GM21619 (cell line): ENCODE measurements around the gene ANKLE1.
A peak's percentile ranks its signal among the peaks of the same experiment; 100 is the strongest.
"Not testable (repeated sequence)": the region's sequence is repeated elsewhere in the genome, so short reads cannot be mapped to it uniquely, and the experiment has no call there.

Experiments used
- ATAC-seq: cut with Tn5 transposase; IDR thresholded peaks from one replicate; pipeline ENCODE4 v1.9.1; 2021; ENCODE audit not compliant: unreplicated experiment

The ANKLE1 gene

DNA sequence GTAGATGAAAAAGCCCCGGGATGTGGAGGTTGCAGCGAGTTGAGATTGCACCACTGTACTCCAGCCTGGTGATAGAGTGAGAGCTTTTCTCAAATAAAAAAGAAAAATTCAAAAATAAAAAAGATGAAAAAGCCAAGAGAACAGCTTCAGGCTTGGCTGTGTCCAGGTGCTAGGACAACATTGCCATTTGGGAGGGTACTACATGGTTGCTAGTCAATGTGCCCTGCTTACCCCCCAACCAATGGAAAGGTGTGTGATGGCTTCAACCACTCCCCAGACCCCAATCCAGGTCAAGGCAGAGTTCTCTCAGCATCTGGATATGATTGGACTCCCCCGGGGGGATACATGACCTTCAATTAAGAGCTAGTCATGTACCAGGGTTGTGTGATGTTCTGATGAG lies 2.3 kb upstream of the ANKLE1 start:
- ATAC-seq: no peak

DNA sequence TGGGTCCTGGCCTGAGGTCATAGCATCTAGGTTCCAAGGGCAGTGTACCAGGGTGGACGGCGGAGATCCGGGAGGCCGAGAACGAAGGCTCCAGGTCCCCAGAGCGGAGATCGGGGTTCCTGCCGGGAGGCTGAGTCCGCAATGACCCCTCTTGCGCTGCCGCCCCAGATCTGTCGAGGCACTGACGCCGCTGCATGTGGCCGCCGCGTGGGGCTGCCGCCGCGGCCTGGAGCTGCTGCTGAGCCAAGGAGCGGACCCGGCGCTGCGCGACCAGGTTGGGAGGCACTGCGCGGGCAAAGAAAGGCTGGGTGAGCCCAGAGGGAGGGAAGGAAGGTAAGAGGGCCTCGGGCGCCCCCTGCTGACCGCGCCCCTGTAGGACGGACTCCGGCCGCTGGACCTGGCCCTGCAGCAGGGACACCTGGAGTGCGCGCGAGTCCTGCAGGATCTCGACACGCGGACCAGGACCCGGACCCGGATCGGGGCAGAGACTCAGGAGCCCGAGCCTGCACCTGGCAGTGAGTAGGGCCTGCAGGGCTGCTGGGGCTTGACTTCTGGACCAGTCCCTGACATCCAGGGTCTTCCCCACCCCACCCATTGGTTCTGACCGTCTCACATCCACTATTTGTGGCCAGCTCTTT lies 906 bp downstream of the ANKLE1 start:
- peak; percentile 66 for ATAC-seq

DNA sequence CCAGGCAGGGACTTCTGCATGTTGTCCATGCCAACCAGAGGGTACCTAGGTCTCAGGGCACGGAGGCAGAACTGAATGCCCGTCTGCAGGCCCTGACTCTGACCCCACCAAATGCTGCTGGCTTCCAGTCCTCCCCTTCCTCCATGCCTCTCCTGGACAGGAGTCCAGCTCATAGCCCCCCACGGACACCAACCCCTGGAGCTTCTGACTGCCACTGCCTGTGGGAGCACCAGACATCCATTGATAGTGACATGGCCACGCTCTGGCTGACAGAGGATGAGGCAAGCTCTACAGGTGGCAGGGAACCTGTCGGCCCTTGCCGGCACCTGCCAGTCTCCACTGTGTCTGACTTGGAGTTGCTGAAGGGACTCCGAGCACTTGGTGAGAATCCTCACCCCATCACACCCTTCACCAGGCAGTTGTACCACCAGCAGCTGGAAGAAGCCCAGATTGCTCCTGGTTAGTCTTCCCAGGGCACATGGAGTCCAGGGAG lies 1.8 kb downstream of the ANKLE1 start:
- ATAC-seq: no peak

DNA sequence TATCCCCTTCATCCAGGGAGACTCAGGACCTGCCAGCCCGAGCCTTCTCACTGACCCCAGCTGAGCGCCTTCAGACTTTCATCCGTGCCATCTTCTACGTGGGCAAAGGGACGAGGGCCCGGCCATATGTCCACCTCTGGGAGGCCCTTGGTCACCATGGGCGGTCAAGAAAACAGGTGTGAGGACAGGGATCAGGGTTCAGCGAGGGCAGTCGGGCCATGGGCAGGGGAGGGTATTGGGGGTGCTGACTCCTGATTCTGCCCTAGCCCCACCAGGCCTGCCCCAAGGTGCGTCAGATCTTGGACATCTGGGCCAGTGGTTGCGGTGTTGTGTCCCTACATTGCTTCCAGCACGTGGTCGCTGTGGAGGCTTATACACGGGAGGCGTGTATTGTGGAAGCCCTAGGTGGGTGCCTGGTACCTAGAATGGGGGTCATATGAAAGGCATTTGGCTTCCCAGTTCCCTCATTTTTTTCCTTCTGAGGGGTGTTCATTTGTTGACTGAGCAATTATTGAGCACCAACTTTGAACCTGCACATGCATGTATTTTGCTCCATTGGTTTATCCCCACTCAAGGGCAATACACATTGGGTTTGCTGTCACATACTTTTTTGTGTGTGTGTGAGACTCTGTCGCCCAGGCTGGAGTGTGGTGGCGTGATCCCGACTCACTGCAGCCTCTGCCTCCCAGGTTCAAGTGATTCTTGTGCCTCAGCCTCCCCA lies 3.9 kb downstream of the ANKLE1 start:
- ATAC-seq: no peak

DNA sequence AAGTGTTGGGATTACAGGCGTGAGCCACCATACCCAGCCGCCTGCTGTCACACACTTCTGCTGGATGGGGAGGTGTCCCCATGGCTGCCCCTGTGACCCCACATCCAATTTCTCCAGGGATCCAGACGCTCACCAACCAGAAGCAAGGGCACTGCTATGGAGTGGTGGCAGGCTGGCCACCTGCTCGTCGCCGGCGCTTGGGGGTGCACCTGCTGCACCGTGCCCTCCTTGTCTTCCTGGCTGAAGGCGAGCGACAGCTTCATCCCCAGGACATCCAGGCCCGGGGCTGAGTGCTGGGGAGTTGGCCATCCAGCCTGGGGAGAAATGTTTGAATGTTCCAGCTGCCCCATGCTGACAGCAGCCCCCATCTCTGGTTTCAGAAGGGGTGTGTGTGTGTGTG lies 4.6 kb downstream of the ANKLE1 start:
- ATAC-seq: no peak

DNA sequence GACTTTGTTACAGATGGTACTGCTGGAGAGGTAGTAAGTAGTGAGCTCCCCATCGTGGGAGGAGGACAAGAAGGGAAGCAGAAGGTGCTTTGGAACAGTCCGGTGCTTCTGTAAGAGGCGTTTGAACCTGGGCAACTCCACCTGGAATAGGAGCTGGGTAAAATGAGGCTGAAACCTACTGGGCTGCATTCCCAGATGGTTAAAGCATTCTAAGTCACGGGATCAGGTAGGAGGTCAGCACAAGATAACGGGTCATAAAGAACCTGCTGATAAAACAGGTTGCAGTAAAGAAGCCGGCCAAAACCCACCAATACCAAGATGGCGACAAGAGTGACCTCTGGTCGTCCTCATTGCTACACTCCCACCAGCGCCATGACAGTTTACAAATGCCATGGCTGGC lies 5.1 kb downstream of the ANKLE1 start:
- ATAC-seq: no peak

DNA sequence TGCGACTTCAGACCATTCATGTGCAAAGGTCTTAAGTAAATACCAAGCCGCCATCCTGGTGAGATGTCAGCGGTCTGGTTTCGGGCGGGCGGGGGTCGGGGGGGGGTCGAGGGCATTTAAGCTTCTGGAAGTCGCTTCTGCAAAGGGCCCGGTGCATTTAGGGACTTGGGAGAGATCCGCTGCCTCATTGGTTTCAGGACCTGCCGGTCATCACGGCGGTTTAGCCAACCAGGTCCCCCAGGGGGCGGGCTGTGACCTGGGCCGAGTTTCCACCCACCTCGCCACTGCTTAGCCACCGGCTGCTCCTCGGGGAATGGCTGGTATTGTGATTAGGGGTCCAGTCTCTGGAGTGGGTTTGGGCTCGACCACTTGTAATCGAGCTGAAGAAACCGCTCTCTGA lies 7.8 kb downstream of the ANKLE1 start:
- no peak for ATAC-seq

DNA sequence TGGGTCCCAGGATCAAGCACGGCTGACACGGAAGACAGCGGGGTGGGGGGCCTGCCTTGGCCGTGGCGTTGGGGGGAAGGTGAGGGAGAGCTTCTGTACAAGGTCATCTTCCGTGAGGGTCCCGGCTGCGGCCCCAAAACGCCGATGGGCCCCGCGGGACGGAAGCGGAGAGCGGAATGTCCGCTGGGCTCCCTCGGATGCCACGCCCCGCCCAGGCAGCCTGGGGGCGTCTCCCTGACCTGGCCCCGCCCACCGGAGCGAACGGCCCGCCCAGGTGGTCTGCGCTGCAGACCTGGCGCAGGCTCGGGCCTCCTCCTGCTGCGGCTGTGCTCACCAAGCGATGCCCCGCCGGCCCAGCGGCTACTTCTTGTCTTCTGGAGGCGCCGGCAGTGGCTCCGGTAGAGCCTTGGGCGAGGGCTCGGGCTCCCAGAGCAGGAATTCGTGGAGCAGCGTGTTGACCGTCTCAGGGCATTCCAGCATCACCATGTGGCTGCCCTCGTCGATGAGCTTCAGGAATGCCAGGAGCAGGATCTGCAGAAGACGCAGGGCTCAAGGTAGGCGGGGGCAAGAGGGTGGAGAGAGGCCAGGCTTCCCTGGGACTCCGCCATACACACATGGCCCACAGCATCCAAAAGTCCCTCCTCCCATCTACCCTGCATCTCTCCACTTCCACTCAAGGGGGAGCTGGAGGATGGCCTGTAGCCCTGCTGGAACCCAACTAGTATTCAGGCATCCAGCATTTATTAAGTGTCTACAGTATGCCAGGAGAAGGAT lies 10.8 kb downstream of the ANKLE1 start:
- peak; percentile 77 for ATAC-seq

DNA sequence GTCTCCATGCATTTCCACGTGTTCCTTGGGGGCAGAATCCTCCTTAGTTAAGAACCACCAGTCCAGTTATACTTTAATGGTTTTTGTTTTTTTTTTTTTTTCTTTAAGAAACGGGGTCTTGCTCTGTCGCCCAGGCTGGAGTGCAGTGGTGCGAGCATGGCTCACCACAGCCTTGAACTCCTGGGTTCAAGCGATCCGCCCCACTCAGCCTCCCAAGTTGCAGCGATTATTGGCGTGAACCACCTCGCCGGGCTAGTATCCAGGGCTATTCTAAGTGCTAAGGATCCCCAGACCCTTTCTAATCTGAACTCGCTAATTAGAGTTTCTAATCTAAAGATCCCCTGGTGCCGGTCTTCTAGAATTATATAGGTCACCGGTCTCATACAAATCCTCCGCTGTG lies 11.9 kb downstream of the ANKLE1 start:
- ATAC-seq: no peak

DNA sequence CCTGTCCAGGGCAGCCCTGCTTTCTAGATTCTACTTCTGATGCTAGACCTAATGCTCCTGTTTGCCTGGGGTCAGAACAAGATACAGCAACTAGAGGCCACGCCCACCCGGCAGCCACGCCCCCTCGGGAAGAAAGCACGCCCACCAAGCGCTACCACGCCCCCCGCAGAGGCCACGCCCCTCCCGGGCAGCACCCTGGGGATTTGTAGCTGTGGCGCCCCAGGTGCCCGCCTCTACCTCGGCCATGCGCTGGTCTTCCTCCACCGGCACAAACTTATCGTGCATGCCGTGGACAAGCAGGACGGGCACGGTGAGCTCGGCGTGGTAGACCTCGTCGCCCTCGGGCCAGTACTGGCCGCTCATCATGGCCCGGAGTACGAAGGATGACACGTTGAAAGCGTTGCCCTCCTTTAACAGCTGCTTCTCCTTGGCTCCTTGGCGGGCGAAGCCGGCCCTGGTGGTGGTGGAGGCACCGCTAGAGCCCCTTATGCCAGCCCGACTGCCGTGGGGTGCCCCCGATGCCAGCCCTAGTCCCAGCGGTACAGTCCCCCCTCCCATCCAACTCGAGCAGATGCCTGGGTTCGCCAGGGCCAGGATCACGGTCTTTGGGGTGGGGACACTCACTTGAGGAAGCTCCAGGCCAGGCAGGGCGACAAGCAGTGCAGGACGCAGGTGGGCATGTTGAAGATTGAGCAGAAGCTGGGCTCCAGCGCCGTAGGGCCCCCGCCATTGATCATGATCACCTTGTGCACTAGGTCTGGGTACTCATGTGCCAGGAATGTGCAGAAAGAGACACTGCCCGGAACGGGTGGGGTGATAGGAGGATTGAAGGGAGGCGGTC lies 12.6 kb downstream of the ANKLE1 start:
- no peak for ATAC-seq

DNA sequence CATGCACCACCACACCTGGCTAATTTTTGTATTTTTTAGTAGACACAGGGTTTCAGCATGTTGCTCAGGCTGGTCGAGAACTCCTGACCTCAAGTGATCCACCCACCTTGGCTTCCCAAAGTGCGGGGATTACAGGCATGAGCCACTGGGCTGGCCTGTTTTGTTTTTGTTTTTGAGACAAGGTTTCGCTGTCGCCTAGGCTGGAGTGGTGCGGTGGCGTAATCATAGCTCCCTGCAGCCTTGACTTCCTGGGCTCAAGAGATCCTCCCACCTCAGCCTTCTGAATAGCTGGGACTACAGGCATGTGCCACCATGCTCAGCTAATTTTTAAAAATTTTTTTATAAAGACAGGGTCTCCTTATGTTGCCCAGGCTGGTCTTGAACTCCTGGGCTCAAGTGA lies 13.8 kb downstream of the ANKLE1 start:
- not testable (repeated sequence) for ATAC-seq

DNA sequence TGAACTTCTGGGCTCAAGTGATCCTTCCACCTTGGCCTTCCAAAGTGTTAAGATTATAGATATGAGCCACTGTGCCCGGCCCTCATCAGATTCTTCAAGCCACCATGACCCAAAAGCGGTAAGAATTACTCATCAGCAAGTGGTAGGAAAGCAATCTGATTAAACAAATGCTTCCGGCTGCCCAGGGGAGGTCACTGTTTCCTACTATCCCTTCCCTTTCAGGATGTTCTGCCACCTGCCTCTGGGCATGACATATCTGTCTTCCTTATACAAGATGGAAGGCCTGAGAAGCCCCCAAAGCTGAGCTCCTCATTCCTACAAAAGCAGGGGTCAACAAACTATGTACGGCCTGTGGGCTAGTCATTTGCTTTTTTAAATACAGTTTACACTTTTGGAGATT lies 14.6 kb downstream of the ANKLE1 start:
- no peak for ATAC-seq

DNA sequence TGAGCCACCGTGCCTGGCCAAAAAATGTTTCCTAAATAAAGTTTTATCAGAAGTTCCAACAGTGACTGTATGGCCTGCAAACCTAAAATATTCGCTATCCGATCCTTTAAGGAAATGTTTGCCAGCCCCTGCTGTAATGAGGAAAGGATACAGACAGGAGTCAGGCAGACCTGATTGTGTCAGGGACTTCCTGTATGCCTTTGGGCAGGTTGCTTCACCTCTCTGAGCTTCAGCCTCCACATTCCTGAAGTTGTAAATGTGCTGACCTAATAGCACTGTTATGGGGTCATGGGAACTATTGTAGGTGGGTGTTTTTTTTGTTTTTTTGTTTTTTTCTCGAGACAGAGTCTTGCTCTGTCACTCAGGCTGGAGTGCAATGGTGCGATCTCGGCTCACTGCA lies 15.3 kb downstream of the ANKLE1 start:
- no peak for ATAC-seq

DNA sequence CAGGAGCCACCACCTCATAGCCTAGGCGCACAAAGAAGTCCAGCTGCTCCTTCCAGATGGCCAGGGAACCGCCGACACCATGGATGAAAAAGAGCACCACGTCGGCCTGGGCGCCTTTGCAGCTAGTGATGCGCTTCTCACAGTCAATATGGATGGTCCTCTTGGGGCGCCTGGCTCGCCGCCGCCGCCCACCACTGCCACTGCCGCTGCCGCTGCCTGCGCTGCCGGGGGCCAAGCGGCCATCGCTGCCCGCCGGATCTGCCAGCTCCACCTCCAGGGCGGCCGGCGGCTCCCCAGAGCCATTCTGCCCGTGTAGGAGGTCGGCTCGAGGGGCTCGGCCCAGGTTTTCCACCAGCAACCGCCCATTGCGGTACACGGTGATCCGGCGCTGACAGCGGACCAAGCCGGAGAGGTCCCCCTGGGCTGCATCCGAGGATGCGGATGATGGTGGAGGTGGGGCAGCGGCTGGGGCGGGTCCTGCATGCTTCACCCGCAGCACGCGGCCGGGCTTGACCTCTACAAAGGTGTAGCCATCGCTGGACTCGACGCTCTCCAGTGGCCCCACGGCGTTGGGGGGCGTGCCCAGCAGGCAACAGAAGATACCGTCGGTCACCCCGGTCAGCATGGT lies 19.4 kb downstream of the ANKLE1 start:
- ATAC-seq: no peak

DNA sequence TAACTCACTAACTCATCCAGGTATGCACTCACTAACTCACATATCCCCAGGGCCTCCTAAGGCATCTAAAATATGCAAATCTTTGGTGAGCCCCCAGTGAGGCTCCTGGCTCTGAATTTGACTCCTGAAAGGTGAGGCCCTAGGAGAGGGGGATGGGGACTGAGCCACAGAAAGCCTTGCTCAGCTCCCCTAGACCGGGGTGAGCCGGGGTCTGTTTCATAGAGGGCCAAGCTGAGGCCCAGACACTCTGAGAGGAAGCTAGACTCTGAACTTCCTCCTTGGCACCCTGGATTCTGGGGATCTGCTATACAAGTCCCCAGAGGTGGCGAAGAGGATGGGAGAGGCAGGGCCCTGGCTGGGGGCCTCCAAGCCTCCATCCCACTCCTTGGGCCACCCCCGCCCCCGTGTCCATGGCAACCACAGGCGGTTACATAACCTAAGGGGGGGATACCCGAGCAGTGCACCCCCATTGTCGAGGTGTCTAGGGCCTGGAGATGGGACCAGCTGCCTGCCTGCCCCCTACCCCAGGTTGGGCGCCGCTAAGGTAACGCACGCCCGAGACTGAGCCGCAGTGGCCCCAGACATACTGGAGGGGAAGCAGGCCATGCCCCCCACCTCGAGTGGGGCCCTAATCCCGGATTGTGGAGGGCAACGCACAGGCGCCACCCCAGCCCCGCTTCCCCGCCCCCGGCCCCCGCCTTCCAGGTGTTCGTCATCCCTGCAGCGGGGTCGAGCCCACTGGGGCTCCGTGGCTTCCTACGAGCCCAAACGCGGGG lies 20.9 kb downstream of the ANKLE1 start:
- no peak for ATAC-seq

DNA sequence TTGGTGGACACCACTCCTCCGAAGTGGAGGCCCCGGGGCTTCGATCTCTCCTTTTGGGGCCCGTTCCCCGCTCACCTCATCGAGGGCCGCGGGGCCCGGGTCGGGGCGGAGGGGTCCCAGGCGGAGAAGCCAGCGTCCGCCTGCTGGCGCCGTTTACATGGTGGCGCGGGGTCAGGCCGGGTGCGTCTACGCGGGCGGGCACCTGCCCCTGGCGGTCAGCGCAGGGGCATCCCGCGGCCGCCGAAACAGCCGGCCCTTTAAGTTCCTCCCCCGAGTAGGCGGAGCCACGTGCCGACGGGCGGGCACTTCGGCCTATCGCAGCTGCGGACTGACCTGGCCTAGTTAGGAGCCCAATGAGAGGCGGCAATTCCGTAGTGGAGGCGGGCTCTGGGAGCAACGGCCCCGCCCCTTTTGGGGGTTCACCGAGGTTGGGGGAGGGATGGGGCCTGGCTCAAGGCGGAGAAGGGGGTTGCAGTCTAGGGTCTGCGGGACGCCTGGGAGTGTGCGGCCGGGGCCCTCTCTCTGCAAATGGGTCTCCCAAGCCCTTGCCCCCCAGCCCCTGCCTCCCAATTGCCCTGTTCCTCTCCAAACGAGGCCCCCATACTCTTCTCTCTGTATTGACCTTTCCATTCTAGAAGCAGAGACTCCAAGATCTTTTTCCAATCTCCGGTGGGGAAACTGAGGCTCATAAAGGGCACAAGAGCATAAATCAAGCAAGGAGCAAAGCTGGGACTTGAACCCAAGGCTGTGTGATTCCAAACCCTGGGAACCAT lies 21.7 kb downstream of the ANKLE1 start, which contains the start of gene ABHD8:
Gene ABHD8, minus strand, starts transcription at position 259 of the 773 bp plus-strand sequence. CDS start 1,809 bp downstream, outside the sequence.
- peak; percentile 52 for ATAC-seq

DNA sequence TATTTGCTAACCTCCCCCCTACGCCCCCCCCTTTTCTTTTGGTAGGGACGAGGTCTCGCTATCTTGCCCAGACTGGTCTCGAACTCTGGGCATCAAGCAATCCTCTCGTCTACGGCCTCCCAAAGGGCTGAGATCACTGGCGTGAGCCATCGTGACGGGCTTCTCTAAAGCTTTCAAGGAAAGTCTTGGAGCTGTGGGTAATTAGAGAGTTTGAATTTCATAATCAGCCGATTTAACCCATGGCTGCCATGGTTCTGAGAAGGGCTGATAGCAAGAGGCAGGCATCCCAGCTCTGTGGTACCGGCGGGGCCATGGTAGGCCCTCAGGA lies 22.2 kb downstream of the ANKLE1 start:
- ATAC-seq: no peak

DNA sequence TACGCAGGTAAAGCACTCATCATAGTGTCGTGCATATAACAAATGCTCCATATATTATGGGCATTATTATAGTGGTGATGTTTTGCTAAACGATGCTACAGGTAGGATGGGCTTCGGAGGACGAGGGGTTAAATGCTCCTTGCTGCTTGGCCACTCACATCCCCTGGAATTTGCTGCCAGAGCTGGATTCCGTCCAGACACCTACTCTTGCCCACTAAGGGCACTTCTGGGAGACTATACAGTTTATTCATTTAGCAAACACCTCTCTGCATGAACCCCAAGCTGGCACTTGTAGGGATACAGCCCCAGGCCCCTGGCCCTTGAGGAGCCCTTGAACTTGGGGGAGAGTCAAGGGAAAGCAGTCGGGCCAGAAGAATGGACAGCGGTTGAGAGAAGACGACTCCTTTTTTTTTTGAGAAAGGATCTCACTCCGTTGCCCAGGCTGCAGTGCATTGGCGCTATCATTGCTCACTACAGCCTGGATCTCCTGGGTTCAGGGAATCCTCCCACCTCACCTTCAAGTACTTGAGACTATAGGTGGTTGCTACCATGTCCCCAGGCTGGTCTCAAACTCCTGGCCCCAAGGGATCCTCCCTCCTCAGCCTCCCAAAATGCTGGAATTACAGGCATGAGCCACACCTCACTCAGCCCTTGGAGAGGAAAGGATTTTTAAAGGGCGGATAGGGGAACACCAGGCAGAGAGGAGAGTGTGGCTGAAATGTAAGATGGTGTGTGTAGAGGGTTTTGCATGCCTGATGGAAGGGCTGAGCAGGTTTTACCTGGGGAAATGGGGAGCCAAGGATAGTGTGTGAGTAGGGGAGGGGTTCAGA lies 22.9 kb downstream of the ANKLE1 start:
- no peak for ATAC-seq
